NCI-H82 treated with DMSO at 0.1 percent for 48 hours (cell line): ENCODE data around the gene TANC2.
A peak's percentile ranks its signal among the peaks of the same experiment; 100 is the strongest.
"Not testable (repeated sequence)": the region's sequence is repeated elsewhere in the genome, so short reads cannot be mapped to it uniquely, and the experiment has no call there.

Experiments
- DNase-seq: peaks from one replicate; lab custom pipeline; 2025; ENCODE audit not compliant: unreplicated experiment; lab: John Stamatoyannopoulos, UW

TANC2 gene

GRCh38 chr17:62963296-62963695 is 2.7 kb upstream of the TANC2 start:
- no peak for DNase-seq

- DNase-seq: no peak
Measured at GRCh38 chr17:62964506-62964905, 1.5 kb upstream of the TANC2 start.

GRCh38 chr17:62965174-62965685 is 805 bp upstream of the TANC2 start:
- DNase-seq: no peak

- DNase-seq: no peak
Measured at GRCh38 chr17:62966426-62967204, 580 bp downstream of the TANC2 start.

- DNase-seq: no peak
Measured at GRCh38 chr17:62967205-62967529, 1.1 kb downstream of the TANC2 start.

GRCh38 chr17:62968445-62968923 is 2.4 kb downstream of the TANC2 start:
- peak; percentile 93 for DNase-seq

GRCh38 chr17:62970610-62971009 is 4.6 kb downstream of the TANC2 start:
- no peak for DNase-seq

- no peak for DNase-seq
Measured at GRCh38 chr17:62971853-62972252, 5.8 kb downstream of the TANC2 start.

GRCh38 chr17:62974788-62975187 is 8.8 kb downstream of the TANC2 start:
- DNase-seq: no peak

GRCh38 chr17:62975206-62975605 is 9.2 kb downstream of the TANC2 start:
- no peak for DNase-seq

- DNase-seq: not testable (repeated sequence)
Measured at GRCh38 chr17:62976643-62977231, 10.7 kb downstream of the TANC2 start.

- no peak for DNase-seq
Measured at GRCh38 chr17:62980842-62981241, 14.8 kb downstream of the TANC2 start.

- no peak for DNase-seq
Measured at GRCh38 chr17:62981933-62982332, 15.9 kb downstream of the TANC2 start.

- DNase-seq: no peak
Measured at GRCh38 chr17:62984801-62985200, 18.8 kb downstream of the TANC2 start.

GRCh38 chr17:62986549-62986948 is 20.5 kb downstream of the TANC2 start:
- no peak for DNase-seq

- DNase-seq: no peak
Measured at GRCh38 chr17:62987136-62987535, 21.1 kb downstream of the TANC2 start.

GRCh38 chr17:62989501-62989900 is 23.5 kb downstream of the TANC2 start:
- DNase-seq: no peak

- no peak for DNase-seq
Measured at GRCh38 chr17:62994931-62995330, 28.9 kb downstream of the TANC2 start.

GRCh38 chr17:62995377-62995885 is 29.4 kb downstream of the TANC2 start:
- DNase-seq: peak; percentile 11

- no peak for DNase-seq
Measured at GRCh38 chr17:62996221-62996620, 30.2 kb downstream of the TANC2 start.

- DNase-seq: no peak
Measured at GRCh38 chr17:62998166-62998565, 32.1 kb downstream of the TANC2 start.

- DNase-seq: no peak
Measured at GRCh38 chr17:62998665-62999393, 32.8 kb downstream of the TANC2 start.
